Activated CD4-positive, CD25-positive, alpha-beta regulatory T cell treated with anti-CD3 and anti-CD28 coated beads, Interleukin-2, amount 50 U/mL, for 24 hours (primary cell): Measurements from ENCODE around the gene DLG2.
"Not testable (repeated sequence)": the region's sequence is repeated elsewhere in the genome, so short reads cannot be mapped to it uniquely, and the experiment has no call there.

Experiments
- ATAC-seq, 2 donors: fragments of 150-1000 bp; cut with Tn5 transposase; one replicate each; pipeline ENCODE4 v1.10.0; 2021; ENCODE audit warnings: mild to moderate bottlenecking in 1 of 2, moderate library complexity in 1 of 2

Gene DLG2

GRCh38 chr11:85431319-85431718 is 195.8 kb downstream of the DLG2 start:
- ATAC-seq, result no peak

- no peak for ATAC-seq
Observed at GRCh38 chr11:85423794-85424193, 203.3 kb downstream of the DLG2 start.

GRCh38 chr11:85423316-85423715 is 203.8 kb downstream of the DLG2 start:
- ATAC-seq, result no peak

GRCh38 chr11:85414175-85414574 is 213.0 kb downstream of the DLG2 start:
- ATAC-seq, result no peak

GRCh38 chr11:85407648-85408047 is 219.5 kb downstream of the DLG2 start:
- no peak for ATAC-seq

GRCh38 chr11:85406841-85407240 is 220.3 kb downstream of the DLG2 start:
- no peak for ATAC-seq

GRCh38 chr11:85406316-85406715 is 220.8 kb downstream of the DLG2 start:
- no peak for ATAC-seq

GRCh38 chr11:85395515-85396055 is 231.6 kb downstream of the DLG2 start:
- not testable (repeated sequence) for ATAC-seq

GRCh38 chr11:85394283-85394682 is 232.9 kb downstream of the DLG2 start:
- ATAC-seq, result no peak

GRCh38 chr11:85391141-85391540 is 236.0 kb downstream of the DLG2 start:
- ATAC-seq, result no peak

- no peak for ATAC-seq
Observed at GRCh38 chr11:85385547-85385946, 241.6 kb downstream of the DLG2 start.

GRCh38 chr11:85385111-85385510 is 242.0 kb downstream of the DLG2 start:
- no peak for ATAC-seq

GRCh38 chr11:85379066-85379465 is 248.1 kb downstream of the DLG2 start:
- no peak for ATAC-seq

- ATAC-seq, result no peak
Observed at GRCh38 chr11:85377901-85378300, 249.2 kb downstream of the DLG2 start.

GRCh38 chr11:85359859-85360258 is 267.3 kb downstream of the DLG2 start:
- no peak for ATAC-seq

- ATAC-seq, result no peak
Observed at GRCh38 chr11:85355921-85356320, 271.2 kb downstream of the DLG2 start.

- ATAC-seq, result not testable (repeated sequence)
Observed at GRCh38 chr11:85349539-85349938, 277.6 kb downstream of the DLG2 start.

GRCh38 chr11:85348945-85349344 is 278.2 kb downstream of the DLG2 start:
- no peak for ATAC-seq

GRCh38 chr11:85347291-85347690 is 279.9 kb downstream of the DLG2 start:
- no peak for ATAC-seq

GRCh38 chr11:85346484-85346883 is 280.7 kb downstream of the DLG2 start:
- no peak for ATAC-seq

GRCh38 chr11:85340846-85341245 is 286.3 kb downstream of the DLG2 start:
- not testable (repeated sequence) for ATAC-seq

- ATAC-seq, result no peak
Observed at GRCh38 chr11:85318573-85318972, 308.6 kb downstream of the DLG2 start.

- no peak for ATAC-seq
Observed at GRCh38 chr11:85316967-85317366, 310.2 kb downstream of the DLG2 start.

GRCh38 chr11:85313741-85314140 is 313.4 kb downstream of the DLG2 start:
- no peak for ATAC-seq

- ATAC-seq, result no peak
Observed at GRCh38 chr11:85310479-85310878, 316.7 kb downstream of the DLG2 start.

- no peak for ATAC-seq
Observed at GRCh38 chr11:85307366-85307765, 319.8 kb downstream of the DLG2 start.
